ENCODE data around the gene SHQ1. TPM values are rescaled to one million over a fixed set of nuclear protein-coding genes. Genes with fewer than 3 reads are reported as not detected.

SHQ1 gene
- total and polyA plus RNA-seq, 2 of the 4 experiments (the other 2 are of a cell fraction): 10.4 to 19.4 TPM

DNA sequence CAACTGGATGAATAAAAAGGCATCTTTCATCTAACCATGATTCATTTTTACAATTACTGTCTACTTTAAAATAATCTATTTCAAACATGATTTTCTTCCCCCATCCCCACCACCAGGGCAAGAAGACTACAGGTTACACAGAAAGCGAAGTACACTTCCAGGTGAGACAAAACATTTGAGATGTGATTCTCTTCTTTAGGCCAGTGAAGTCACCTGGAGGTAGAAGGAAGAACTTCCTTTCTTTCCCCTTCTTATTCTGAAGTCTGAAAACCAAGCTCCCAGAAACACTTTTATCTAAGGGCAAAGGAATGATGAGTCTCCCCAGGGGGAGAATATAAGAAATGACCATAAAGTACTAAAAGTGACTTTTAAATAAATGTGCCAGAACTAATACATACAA, 36.7 kb downstream of the SHQ1 start:
- intact Hi-C loops (cut with micrococcal nuclease) (loop anchor here (10.0 kb wide), 1 partner anchor 657 kb away; no protein-coding TSS in a partner anchor), in situ Hi-C loops (cut with MboI; ENCODE audit: low sequenced_read_pairs) (no loop called here), dilution Hi-C loops (cut with HindIII; ENCODE audit: low sequenced_read_pairs, unreplicated experiment) (no loop called here)
- WGBS, 2 experiments (ENCODE audit: extremely low coverage in 2 of 2, insufficient read length in 1 of 2): no CpG with 5 or more reads among the region's 1 CpG
- Histone ChIP-seq H3K9me3 (ENCODE audit: control insufficient read depth, insufficient read depth, low read length) (no peaks in the 10 kb centered on the region), H4K91ac (ENCODE audit: insufficient read depth, low read depth, low read length) (no peak overlapping the region), H3K4ac (ENCODE audit: low read depth, low read length) (no peak overlapping the region), H2AK9ac (replicated peaks; ENCODE audit: low read depth, low read length, poor library complexity) (no peak overlapping the region), H2BK15ac (ENCODE audit: low read depth, low read length) (no peak overlapping the region), H2BK5ac (ENCODE audit: low read depth, low read length, poor library complexity, severe bottlenecking) (no peak overlapping the region), H3K14ac (replicated peaks; ENCODE audit: low read depth, low read length) (no peak overlapping the region), H3K79me1 (ENCODE audit: low read depth in 1 of 2, low read length in 2 of 2) (no peaks in the 10 kb centered on the region; a peak in 1 of 4 replicates), H3K18ac (ENCODE audit: low read depth, low read length) (no peak overlapping the region), H2AK5ac (ENCODE audit: low read depth, low read length) (no peak overlapping the region), H3K4me1 (ENCODE audit: control insufficient read depth, insufficient read depth, low read length) (peaks cover 2% of the 10 kb centered on the region; the same call in 1 of the 2 replicates), H2BK20ac (ENCODE audit: low read depth, low read length) (no peak overlapping the region), H4K20me1 (ENCODE audit: insufficient read depth, low read length) (no peaks in the 10 kb centered on the region), H2AFZ (replicated peaks; ENCODE audit: low read length, poor library complexity) (no peak overlapping the region), H3K4me2 (ENCODE audit: low read depth, low read length) (no peak overlapping the region), H3K36me3 (ENCODE audit: control insufficient read depth, insufficient read depth, low read length) (peaks cover 2% of the 10 kb centered on the region; the same call in 1 of the 2 replicates), H3K23ac (ENCODE audit: low read depth, low read length) (no peak overlapping the region), H2BK120ac (ENCODE audit: low read depth, low read length) (no peak overlapping the region), H3K56ac (ENCODE audit: extremely low read depth, insufficient read depth, low read length) (no peak overlapping the region), H3K9me1 (ENCODE audit: insufficient read depth, low read length) (no peaks in the 10 kb centered on the region; the same call in 1 of the 2 replicates), H3K9ac (ENCODE audit: low read depth, low read length) (no peak overlapping the region), H4K8ac (ENCODE audit: low read depth in 2 of 2, low read length in 2 of 2) (no peak overlapping the region), H4K5ac (ENCODE audit: low read depth, low read length) (no peak overlapping the region), H3K27me3 (ENCODE audit: control insufficient read depth, insufficient read depth, low read length) (no peaks in the 10 kb centered on the region), H3K27ac (ENCODE audit: insufficient read depth, low read length) (no peak overlapping the region), H3K4me3 (ENCODE audit: insufficient read depth, low read depth, low read length) (no peak overlapping the region)
- DNase-seq (no peak), ATAC-seq (ENCODE audit: low read depth) (no peak)
- CTCF ChIA-PET: interaction anchor here (1.1 to 1.5 kb wide), 3 partner anchors 10 to 13 kb away, joined by 3 to 8 read pairs (median 6); no protein-coding TSS in a partner anchor
- POLR2A ChIA-PET (ENCODE audit: unreplicated experiment): interaction anchor here (0.7 kb wide), 1 partner anchor 1010 kb away, joined by 4 read pairs; no protein-coding TSS in a partner anchor
- TF ChIP-seq MAFK (IDR thresholded peaks at IDR 0.05; ENCODE audit: low read depth, low read length): no peak
- TF ChIP-seq, protein P1, sequence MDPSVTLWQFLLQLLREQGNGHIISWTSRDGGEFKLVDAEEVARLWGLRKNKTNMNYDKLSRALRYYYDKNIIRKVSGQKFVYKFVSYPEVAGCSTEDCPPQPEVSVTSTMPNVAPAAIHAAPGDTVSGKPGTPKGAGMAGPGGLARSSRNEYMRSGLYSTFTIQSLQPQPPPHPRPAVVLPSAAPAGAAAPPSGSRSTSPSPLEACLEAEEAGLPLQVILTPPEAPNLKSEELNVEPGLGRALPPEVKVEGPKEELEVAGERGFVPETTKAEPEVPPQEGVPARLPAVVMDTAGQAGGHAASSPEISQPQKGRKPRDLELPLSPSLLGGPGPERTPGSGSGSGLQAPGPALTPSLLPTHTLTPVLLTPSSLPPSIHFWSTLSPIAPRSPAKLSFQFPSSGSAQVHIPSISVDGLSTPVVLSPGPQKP (IDR thresholded peaks at IDR 0.05; ENCODE audit: borderline replicate concordance, low read depth, low read length): no peak
- no peak for TF ChIP-seq RAD21 (IDR thresholded peaks at IDR 0.05; ENCODE audit: low read length)
- no peak for TF ChIP-seq MXI1 (IDR thresholded peaks at IDR 0.05; ENCODE audit: borderline replicate concordance, low read depth, low read length)
- TF ChIP-seq RFX5 (IDR thresholded peaks at IDR 0.05; ENCODE audit: low read depth, low read length): no peak
- TF ChIP-seq NFE2L2 (IDR thresholded peaks at IDR 0.05; ENCODE audit: low read depth, low read length): no peak
- no peak for TF ChIP-seq RCOR1 (IDR thresholded peaks at IDR 0.05; ENCODE audit: insufficient replicate concordance, low read length)
- TF ChIP-seq, protein P2, sequence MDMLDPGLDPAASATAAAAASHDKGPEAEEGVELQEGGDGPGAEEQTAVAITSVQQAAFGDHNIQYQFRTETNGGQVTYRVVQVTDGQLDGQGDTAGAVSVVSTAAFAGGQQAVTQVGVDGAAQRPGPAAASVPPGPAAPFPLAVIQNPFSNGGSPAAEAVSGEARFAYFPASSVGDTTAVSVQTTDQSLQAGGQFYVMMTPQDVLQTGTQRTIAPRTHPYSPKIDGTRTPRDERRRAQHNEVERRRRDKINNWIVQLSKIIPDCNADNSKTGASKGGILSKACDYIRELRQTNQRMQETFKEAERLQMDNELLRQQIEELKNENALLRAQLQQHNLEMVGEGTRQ (IDR thresholded peaks at IDR 0.05; ENCODE audit: low read depth, low read length): no peak
- no peak for TF ChIP-seq POLR2A (IDR thresholded peaks at IDR 0.05; ENCODE audit: low read depth, low read length)
- TF ChIP-seq MAZ (IDR thresholded peaks at IDR 0.05; ENCODE audit: borderline replicate concordance, low read depth, low read length): no peak
- TF ChIP-seq, protein P3, sequence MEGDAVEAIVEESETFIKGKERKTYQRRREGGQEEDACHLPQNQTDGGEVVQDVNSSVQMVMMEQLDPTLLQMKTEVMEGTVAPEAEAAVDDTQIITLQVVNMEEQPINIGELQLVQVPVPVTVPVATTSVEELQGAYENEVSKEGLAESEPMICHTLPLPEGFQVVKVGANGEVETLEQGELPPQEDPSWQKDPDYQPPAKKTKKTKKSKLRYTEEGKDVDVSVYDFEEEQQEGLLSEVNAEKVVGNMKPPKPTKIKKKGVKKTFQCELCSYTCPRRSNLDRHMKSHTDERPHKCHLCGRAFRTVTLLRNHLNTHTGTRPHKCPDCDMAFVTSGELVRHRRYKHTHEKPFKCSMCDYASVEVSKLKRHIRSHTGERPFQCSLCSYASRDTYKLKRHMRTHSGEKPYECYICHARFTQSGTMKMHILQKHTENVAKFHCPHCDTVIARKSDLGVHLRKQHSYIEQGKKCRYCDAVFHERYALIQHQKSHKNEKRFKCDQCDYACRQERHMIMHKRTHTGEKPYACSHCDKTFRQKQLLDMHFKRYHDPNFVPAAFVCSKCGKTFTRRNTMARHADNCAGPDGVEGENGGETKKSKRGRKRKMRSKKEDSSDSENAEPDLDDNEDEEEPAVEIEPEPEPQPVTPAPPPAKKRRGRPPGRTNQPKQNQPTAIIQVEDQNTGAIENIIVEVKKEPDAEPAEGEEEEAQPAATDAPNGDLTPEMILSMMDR (conservative IDR thresholded peaks at IDR 0.05; ENCODE audit: low read depth, low read length): no peak
- TF ChIP-seq CHD1 (IDR thresholded peaks at IDR 0.05; ENCODE audit: low read depth, low read length): no peak
- no peak for TF ChIP-seq CEBPB (IDR thresholded peaks at IDR 0.05; ENCODE audit: low read depth, low read length)
- BruUV-seq (replicated peaks): no TSS peak
